BLaER1 treated with 17β-estradiol and CSF1 and Interleukin-3, amounts not matched to agents 10 nM and 100 nM (cell line): ENCODE results near the gene SPRR4.

Experiments used
- H3K27ac ChIP-seq, 11 experiments: shearing (Covaris generic); formaldehyde crosslinking; 2 replicates each; pipeline ENCODE4 v1.8.1; 2022
- H3K27me3 ChIP-seq, 11 experiments: shearing (Covaris generic); formaldehyde crosslinking; 2 replicates each; pipeline ENCODE4 v1.8.1; 2022
- H3K36me3 ChIP-seq, 11 experiments: shearing (Covaris generic); formaldehyde crosslinking; 2 replicates each; pipeline ENCODE4 v1.8.1; 2022
- H3K4me1 ChIP-seq, 10 experiments: shearing (Covaris generic); formaldehyde crosslinking; 2 replicates each; pipeline ENCODE4 v1.8.1; 2022
- H3K4me2 ChIP-seq, 11 experiments: shearing (Covaris generic); formaldehyde crosslinking; 2 replicates each; pipeline ENCODE4 v1.8.1; 2022
- H3K4me3 ChIP-seq, 10 experiments: shearing (Covaris generic); formaldehyde crosslinking; 2 replicates each; pipeline ENCODE4 v1.8.1; 2022
- H3K9ac ChIP-seq, 11 experiments: shearing (Covaris generic); formaldehyde crosslinking; 2 replicates each; pipeline ENCODE4 v1.8.1; 2022
- H3K9me3 ChIP-seq, 11 experiments: shearing (Covaris generic); formaldehyde crosslinking; replicated peaks in 1 of 11; 2 replicates each; pipeline ENCODE4 v1.8.1; 2022
- H4K20me1 ChIP-seq, 11 experiments: shearing (Covaris generic); formaldehyde crosslinking; 2 replicates each; pipeline ENCODE4 v1.8.1; 2022
- Cebpa-rat ChIP-seq, 11 experiments: shearing (Covaris generic); IDR thresholded peaks; 2 replicates each; pipeline ENCODE4 v1.8.1; 2022

SPRR4 gene, protein sequence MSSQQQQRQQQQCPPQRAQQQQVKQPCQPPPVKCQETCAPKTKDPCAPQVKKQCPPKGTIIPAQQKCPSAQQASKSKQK

GRCh38 chr1:152970495-152970894, at the start of gene SPRR4:
Gene SPRR4, plus strand, starts transcription at chr1:152970648. Its CDS starts 1,243 bp downstream, at chr1:152971891.
- Histone ChIP-seq H3K9ac (peak within 1 kb of the TSS in 1 of 11 experiments; percentile 21; a peak in 1 of 22 replicates), H3K4me2 (peak within 1 kb of the TSS; percentile 48 to 87 (median 71)), H3K4me3 (no peak within 1 kb of the TSS; a peak in 1 of 20 replicates), H3K27me3 (no peaks in the 10 kb centered on the region), H3K36me3 (no peaks in the 10 kb centered on the region), H3K9me3 (peaks cover 11 to 26% (median 19%) of the 10 kb centered on the region in 11 experiments), H4K20me1 (no peaks in the 10 kb centered on the region), H3K4me1 (peaks cover 27 to 42% (median 37%) of the 10 kb centered on the region in 10 experiments), H3K27ac (peak within 1 kb of the TSS in 8 of 11 experiments; percentile 34 to 59 (median 48); a peak in 16 of 22 replicates)
- TF ChIP-seq Cebpa-rat (IDR thresholded peaks at IDR 0.05), result peak in 3 of 11 experiments; percentile 12 to 60 (median 19); a peak in 1 of 22 replicates

DNA sequence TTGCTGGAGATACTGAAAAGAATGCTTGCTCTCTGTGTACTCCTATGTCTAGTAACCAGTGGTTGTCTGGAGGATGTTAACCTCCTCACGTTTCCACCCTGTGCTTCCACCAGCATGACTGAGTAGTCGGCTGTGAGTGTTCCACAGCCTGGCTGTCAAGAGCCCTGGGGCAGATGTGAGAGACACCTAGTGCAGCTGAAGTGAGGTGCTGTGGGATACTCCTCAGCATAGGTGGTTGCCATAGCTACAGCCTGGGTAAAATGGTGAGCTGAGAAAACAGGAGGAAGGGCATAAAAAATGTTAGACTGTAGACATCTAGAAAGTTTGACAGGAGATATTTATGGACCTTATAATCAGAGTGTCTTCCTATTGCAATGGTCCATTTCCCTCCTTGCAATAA, 46.3 kb upstream of the SPRR4 start:
- Histone ChIP-seq H3K4me2 (no peak overlapping the region), H3K27me3 (no peaks in the 10 kb centered on the region), H3K4me1 (no peaks in the 10 kb centered on the region), H3K9me3 (peaks cover 0 to 14% (median 0%) of the 10 kb centered on the region in 11 experiments; a peak in 7 of 22 replicates), H3K4me3 (no peak overlapping the region), H4K20me1 (no peaks in the 10 kb centered on the region), H3K36me3 (no peaks in the 10 kb centered on the region), H3K27ac (no peak overlapping the region), H3K9ac (no peak overlapping the region)
- TF ChIP-seq Cebpa-rat (IDR thresholded peaks at IDR 0.05), result no peak

DNA sequence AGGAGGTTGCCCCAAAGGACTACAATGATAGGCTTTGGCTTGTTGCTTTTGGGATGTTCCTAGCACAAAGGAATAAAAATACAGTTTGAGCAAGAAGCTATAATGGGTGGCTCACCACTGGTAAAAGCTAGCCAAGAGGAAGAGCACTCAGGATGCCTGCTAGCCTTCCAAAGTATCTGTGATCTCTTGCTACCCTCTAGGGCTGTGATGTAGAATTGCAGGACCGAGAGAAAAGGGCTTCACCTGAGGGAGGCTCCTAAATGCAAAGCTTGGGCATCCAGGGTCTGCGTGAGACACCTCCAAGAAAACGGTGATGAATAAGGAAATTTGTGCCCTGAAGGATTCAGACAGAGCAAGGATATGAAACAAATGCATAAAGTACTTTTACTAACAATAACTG, 44.4 kb upstream of the SPRR4 start:
- Histone ChIP-seq H3K27ac (no peak overlapping the region), H3K9ac (no peak overlapping the region), H3K9me3 (peaks cover 0 to 12% (median 0%) of the 10 kb centered on the region in 11 experiments; a peak in 5 of 22 replicates), H4K20me1 (no peaks in the 10 kb centered on the region), H3K4me2 (no peak overlapping the region), H3K4me3 (no peak overlapping the region), H3K27me3 (no peaks in the 10 kb centered on the region), H3K36me3 (no peaks in the 10 kb centered on the region), H3K4me1 (no peaks in the 10 kb centered on the region)
- TF ChIP-seq Cebpa-rat (IDR thresholded peaks at IDR 0.05), result no peak

DNA sequence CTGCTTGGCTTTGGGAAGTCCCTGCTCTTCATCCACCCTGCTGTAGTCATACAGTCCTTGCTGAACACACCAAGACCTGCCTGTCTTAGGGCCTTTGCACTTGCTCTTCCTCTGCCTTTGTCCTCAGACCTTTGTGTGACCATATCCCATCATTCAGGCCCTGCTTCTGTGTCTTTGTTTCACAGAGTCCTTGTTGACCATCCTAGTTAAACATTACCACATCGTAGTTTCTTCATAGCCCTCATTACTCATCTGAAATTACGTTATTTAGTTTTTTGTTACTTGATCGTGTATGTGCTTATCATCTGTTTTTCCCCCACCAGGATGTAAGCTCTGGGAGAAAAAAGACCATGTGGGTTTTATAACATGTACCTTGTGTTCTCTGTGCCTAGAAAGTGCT, 41.8 kb upstream of the SPRR4 start:
- no peak overlapping the region for H3K9ac ChIP-seq
- TF ChIP-seq Cebpa-rat (IDR thresholded peaks at IDR 0.05), result no peak
- H3K4me1 ChIP-seq, result no peaks in the 10 kb centered on the region
- H3K4me3 ChIP-seq, result no peak overlapping the region
- H3K27me3 ChIP-seq, result no peaks in the 10 kb centered on the region
- H3K27ac ChIP-seq, result no peak overlapping the region
- peaks cover 0 to 12% (median 0%) of the 10 kb centered on the region in 11 experiments; a peak in 5 of 22 replicates for H3K9me3 ChIP-seq
- no peak overlapping the region for H3K4me2 ChIP-seq
- H3K36me3 ChIP-seq, result no peaks in the 10 kb centered on the region
- H4K20me1 ChIP-seq, result no peaks in the 10 kb centered on the region

DNA sequence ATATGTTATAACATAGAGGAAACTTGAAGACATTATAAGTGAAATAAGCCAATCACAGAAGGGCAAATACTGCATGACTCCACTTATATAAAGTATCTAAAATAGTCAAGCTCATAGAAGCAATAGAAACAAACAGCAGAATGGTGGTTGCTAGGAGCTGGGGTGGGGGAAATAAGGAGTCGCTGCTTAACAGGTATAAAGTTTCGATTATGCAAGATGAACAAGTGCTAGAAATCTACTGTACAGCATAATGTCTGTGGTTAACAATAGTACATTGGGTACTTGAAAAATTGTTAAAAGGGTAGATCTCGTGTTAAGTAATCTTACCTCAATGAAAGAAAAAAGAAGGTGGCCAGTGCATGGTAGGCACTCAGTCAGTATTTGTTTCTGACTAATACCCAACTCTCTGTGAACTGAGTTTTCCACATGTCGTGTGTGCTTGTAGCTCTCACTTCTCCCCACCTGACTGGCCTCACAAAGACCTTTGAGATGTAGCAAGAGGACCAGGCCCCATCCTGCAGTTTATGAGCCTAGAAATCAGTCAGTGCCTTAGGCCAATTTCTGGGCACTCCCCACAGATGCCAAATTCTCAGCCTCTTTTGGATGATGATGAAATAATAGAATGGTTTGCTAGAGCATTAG, 38.2 kb upstream of the SPRR4 start:
- no peak overlapping the region for H3K4me2 ChIP-seq
- no peak overlapping the region for H3K9ac ChIP-seq
- no peaks in the 10 kb centered on the region for H4K20me1 ChIP-seq
- no peak overlapping the region for H3K27ac ChIP-seq
- H3K4me3 ChIP-seq, result no peak overlapping the region
- H3K9me3 ChIP-seq, result peaks cover 0 to 3% (median 0%) of the 10 kb centered on the region in 11 experiments; a peak in 3 of 22 replicates
- H3K36me3 ChIP-seq, result no peaks in the 10 kb centered on the region
- no peaks in the 10 kb centered on the region for H3K4me1 ChIP-seq
- no peaks in the 10 kb centered on the region for H3K27me3 ChIP-seq
- TF ChIP-seq Cebpa-rat (IDR thresholded peaks at IDR 0.05), result no peak

DNA sequence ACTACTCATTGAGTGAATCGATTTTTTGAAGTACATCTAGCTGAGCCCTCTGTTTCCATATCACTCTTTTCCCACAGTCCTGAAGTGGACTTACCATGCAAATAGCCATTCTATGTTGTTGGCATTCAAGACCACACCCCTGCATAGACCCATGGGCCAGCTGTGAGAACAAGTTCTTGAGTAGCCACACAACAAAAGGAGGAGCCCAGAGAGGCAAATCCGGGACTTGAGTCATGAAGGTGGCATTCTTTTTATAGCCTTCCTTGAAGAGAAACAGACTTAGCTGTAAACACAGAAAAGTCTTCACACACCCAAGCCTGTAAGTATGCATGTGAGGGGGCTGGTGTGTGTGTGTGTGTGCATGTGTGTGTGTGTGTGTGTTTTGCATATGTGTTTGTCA, 37.3 kb upstream of the SPRR4 start:
- Histone ChIP-seq H3K9me3 (0 out of 22 replicates have a peak, but pooled peaks cover 0 to 3% (median 0%) of the 10 kb centered on the region in 11 experiments), H3K4me2 (no peak overlapping the region), H3K27me3 (no peaks in the 10 kb centered on the region), H3K4me1 (no peaks in the 10 kb centered on the region), H4K20me1 (no peaks in the 10 kb centered on the region), H3K4me3 (no peak overlapping the region), H3K36me3 (no peaks in the 10 kb centered on the region), H3K27ac (no peak overlapping the region), H3K9ac (no peak overlapping the region)
- TF ChIP-seq Cebpa-rat (IDR thresholded peaks at IDR 0.05), result no peak

DNA sequence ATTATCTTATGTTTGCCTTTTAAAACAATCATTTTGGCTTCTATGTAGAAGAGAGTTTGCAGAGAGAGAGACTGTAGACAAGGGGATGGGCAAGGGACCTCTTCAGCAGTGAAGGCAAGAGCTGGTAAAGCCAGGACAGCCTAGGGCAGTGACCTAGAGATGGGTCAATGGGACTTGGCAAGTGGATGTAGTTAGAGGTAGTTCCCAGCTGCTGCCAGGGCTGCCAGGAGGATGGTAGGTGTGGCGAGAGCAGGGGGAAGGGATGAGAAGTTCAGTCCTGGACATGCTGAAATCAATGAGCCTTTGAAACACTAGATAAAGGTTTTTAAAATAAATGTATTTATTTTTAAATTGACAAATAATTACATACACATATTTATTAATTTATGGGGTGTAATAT, 29.8 kb upstream of the SPRR4 start:
- Histone ChIP-seq H3K4me3 (no peak overlapping the region), H3K4me2 (no peak overlapping the region), H3K27ac (no peak overlapping the region), H3K36me3 (no peaks in the 10 kb centered on the region), H3K27me3 (no peaks in the 10 kb centered on the region), H3K9me3 (no peaks in the 10 kb centered on the region), H3K9ac (no peak overlapping the region), H4K20me1 (no peaks in the 10 kb centered on the region), H3K4me1 (no peaks in the 10 kb centered on the region)
- no peak for TF ChIP-seq Cebpa-rat (IDR thresholded peaks at IDR 0.05)

GRCh38 chr1:152941037-152941711, 29.3 kb upstream of the SPRR4 start:
- TF ChIP-seq Cebpa-rat (IDR thresholded peaks at IDR 0.05), result no peak
- H3K4me3 ChIP-seq, result no peak overlapping the region

DNA sequence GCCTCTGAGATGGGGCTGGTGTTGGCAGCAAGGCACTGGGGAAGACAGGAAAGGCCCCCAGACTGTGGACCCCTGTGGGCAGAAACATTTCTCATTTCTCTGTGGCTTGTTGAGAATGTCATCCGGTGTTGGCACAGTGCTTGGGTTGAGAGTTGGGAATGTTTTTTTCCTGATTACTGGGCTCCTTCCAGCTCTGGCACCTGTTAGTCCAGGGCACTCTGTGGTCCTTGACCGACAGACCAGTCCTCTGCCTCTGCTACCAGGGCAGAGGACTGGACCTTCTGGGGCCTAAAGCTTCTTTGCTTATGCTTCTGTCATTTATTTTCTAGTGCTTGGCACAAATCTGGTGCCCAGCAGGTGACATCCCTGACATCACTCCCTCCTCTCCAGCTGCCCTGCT, 28.3 kb upstream of the SPRR4 start:
- Histone ChIP-seq H3K4me3 (no peak overlapping the region), H3K9me3 (no peaks in the 10 kb centered on the region), H3K4me1 (no peaks in the 10 kb centered on the region), H3K36me3 (no peaks in the 10 kb centered on the region), H3K27me3 (no peaks in the 10 kb centered on the region), H4K20me1 (no peaks in the 10 kb centered on the region), H3K4me2 (no peak overlapping the region), H3K27ac (no peak overlapping the region), H3K9ac (no peak overlapping the region)
- no peak for TF ChIP-seq Cebpa-rat (IDR thresholded peaks at IDR 0.05)

More at GRCh38 chr1:152941037-152941711, 29.3 kb upstream of the SPRR4 start:
- Histone ChIP-seq H3K4me2 (no peak overlapping the region), H3K4me1 (no peaks in the 10 kb centered on the region), H3K9me3 (no peaks in the 10 kb centered on the region), H3K27me3 (no peaks in the 10 kb centered on the region), H3K9ac (no peak overlapping the region), H4K20me1 (no peaks in the 10 kb centered on the region), H3K36me3 (no peaks in the 10 kb centered on the region), H3K27ac (no peak overlapping the region)
